RWPE2 (cell line): ENCODE measurements around the gene ZSCAN10.

Experiments used
- ATAC-seq: fragments of 200-7000 bp; cut with Tn5 transposase; 3 replicates; pipeline ENCODE4 v1.9.1; 2021; ENCODE audit warnings: low read depth
- DNase-seq: peaks from one replicate; pipeline ENCODE4 v3.0.0-alpha.2; 2020; ENCODE audit warnings: low spot score
- H3K27ac ChIP-seq: fragments of 450-650 bp; 2 replicates; pipeline ENCODE4 v1.5.1; 2017; ENCODE audit warnings: mild to moderate bottlenecking; ENCODE audit not compliant: poor library complexity, severe bottlenecking
- H3K27me3 ChIP-seq: fragments of 250-450 bp; sonication (Bioruptor Pico); 2 replicates; pipeline ENCODE4 v1.5.1; 2021; ENCODE audit warnings: mild to moderate bottlenecking, moderate library complexity; ENCODE audit not compliant: insufficient read depth, poor library complexity, severe bottlenecking
- H3K36me3 ChIP-seq: fragments of 250-450 bp; sonication (Bioruptor Pico); 2 replicates; pipeline ENCODE4 v1.5.1; 2020; ENCODE audit warnings: low read depth, mild to moderate bottlenecking, moderate library complexity
- H3K4me1 ChIP-seq: fragments of 250-450 bp; sonication (Bioruptor Pico); 2 replicates; pipeline ENCODE4 v1.5.1; 2021; ENCODE audit warnings: mild to moderate bottlenecking, moderate library complexity; ENCODE audit not compliant: insufficient read depth, poor library complexity, severe bottlenecking
- H3K4me3 ChIP-seq: fragments of 250-450 bp; sonication (Bioruptor Pico); 2 replicates; pipeline ENCODE4 v1.5.1; 2021; ENCODE audit warnings: mild to moderate bottlenecking, moderate library complexity; ENCODE audit not compliant: severe bottlenecking
- H3K9me3 ChIP-seq: fragments of 250-450 bp; sonication (Bioruptor Pico); 2 replicates; pipeline ENCODE4 v1.5.1; 2021; ENCODE audit warnings: mild to moderate bottlenecking, moderate library complexity; ENCODE audit not compliant: severe bottlenecking
- TF ChIP-seq, protein P1 (sequence below): fragments of 450-650 bp; IDR thresholded peaks from one replicate; pipeline ENCODE4 v1.5.1; 2017; ENCODE audit warnings: mild to moderate bottlenecking, moderate library complexity; ENCODE audit not compliant: poor library complexity, severe bottlenecking

Gene ZSCAN10

DNA sequence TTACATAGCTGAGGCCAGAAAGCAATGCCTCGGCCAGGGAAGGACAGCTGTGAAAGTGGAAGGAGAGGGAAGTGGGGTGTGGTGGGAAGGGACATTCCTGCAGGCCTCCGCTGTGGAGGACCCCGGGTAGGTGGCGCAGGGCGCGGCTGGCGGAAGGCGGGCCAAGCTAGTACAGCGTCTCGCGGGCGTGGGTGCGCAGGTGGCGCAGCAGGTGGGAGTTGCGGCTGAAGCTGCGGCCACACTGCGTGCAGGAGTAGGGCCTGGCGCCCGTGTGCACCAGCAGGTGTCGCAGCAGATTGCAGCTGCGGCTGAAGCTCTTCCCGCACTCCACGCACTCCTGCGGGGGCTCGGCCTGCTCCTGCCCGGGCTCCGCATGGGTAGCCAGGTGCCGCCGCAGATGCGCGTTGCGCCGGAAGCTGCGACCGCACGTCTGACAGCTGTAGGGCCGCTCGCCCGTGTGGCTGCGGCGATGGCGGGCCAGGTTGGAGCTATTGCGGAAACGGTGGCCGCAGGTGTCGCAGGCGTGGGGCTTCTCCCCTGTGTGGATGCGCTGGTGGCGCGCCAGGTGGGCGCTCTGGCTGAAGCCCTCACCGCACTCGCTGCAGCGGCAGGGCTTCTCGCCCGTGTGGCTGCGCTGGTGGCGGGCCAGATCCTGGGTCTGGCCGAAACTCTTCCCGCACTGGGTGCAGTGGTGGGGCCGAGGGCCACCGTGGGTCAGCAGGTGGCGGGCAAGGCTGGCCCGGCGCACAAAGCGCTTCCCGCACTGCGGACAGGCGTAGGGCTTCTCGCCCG, 10.0 kb downstream of the ZSCAN10 start:
- no peak overlapping the region for H3K4me3 ChIP-seq
- no peaks in the 10 kb centered on the region for H3K36me3 ChIP-seq
- H3K27me3 ChIP-seq, result no peaks in the 10 kb centered on the region
- no peaks in the 10 kb centered on the region for H3K9me3 ChIP-seq
- H3K4me1 ChIP-seq, result no peaks in the 10 kb centered on the region
- DNase-seq, result no peak
- ATAC-seq, result no peak
- TF ChIP-seq, protein P1, sequence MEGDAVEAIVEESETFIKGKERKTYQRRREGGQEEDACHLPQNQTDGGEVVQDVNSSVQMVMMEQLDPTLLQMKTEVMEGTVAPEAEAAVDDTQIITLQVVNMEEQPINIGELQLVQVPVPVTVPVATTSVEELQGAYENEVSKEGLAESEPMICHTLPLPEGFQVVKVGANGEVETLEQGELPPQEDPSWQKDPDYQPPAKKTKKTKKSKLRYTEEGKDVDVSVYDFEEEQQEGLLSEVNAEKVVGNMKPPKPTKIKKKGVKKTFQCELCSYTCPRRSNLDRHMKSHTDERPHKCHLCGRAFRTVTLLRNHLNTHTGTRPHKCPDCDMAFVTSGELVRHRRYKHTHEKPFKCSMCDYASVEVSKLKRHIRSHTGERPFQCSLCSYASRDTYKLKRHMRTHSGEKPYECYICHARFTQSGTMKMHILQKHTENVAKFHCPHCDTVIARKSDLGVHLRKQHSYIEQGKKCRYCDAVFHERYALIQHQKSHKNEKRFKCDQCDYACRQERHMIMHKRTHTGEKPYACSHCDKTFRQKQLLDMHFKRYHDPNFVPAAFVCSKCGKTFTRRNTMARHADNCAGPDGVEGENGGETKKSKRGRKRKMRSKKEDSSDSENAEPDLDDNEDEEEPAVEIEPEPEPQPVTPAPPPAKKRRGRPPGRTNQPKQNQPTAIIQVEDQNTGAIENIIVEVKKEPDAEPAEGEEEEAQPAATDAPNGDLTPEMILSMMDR, result no peak
- no peak overlapping the region for H3K27ac ChIP-seq

DNA sequence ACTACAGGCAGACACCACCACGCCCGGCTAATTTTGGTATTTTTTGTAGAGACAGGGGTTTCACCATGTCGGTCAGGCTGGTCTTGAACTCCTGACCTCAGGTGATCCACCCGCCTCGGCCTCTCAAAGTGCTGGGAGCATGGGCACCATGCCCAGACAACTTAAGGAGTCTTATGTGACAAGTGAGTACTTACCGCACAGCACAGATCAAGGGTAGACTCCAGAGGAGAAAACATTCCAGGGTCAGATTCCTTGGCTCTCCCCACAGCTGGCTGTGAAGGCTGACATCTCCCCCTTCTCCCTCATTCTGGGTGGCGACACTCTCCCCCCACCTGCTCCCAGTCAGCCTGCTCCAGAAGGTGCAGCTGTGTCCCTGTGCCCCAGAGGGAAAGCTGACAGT, 10.6 kb downstream of the ZSCAN10 start:
- ATAC-seq (no peak), DNase-seq (no peak)
- no peaks in the 10 kb centered on the region for H3K9me3 ChIP-seq
- H3K4me1 ChIP-seq, result no peaks in the 10 kb centered on the region
- H3K27ac ChIP-seq, result no peak overlapping the region
- H3K4me3 ChIP-seq, result no peak overlapping the region
- H3K36me3 ChIP-seq, result no peaks in the 10 kb centered on the region
- H3K27me3 ChIP-seq, result no peaks in the 10 kb centered on the region
- TF ChIP-seq, protein P1, result no peak

DNA sequence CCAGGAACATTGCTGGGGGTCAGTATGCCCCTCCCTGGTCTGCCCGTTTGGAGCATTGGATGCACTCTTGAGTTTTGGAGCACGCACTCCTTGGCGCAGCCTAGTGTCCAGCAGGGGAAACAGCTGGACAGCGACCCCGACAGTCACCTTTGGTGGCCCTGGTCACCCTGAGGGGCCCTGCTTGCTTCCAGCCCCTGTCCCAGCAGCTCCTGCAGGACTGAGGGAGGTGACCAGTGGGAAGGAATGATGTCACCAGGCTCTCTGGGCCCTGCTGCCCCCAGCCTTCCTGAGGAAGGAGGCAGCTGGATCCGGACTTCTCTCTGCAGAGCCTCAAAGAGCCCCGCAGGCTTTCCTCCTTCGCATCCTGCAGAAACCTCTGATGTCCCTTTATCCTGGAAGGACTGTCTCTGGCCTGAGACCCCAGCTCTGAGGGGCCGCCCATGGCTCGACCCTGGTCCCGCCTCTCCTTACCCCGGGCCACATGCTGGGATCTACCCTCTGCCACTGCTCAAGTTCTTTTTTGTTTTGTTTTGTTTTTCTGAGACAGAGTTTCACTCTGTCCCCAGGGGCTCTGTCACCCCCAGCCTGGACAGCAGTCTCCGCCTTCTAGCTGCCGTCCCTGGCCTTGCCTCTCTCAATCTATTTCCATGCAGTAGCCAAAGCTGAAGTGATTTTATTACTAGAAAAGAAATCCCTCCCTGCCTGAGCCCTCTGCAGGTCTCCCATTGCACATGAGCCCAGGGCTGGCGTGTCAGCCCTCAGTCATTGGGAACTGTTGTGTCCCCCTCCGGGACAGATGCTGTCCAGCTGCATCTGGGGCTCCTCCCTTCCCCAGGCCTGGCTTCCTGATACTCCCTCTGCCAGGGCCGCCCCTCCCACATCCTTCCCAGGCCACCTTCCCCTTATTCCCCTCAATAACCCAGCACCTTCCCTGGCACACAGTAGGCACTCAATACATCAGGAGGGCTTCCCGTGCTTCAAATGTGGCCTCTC, 11.6 kb downstream of the ZSCAN10 start:
- Histone ChIP-seq H3K4me3 (no peak overlapping the region), H3K4me1 (no peaks in the 10 kb centered on the region), H3K27ac (no peak overlapping the region), H3K9me3 (no peaks in the 10 kb centered on the region), H3K27me3 (no peaks in the 10 kb centered on the region), H3K36me3 (no peaks in the 10 kb centered on the region)
- TF ChIP-seq, protein P1, result no peak
- ATAC-seq, result no peak
- no peak for DNase-seq

DNA sequence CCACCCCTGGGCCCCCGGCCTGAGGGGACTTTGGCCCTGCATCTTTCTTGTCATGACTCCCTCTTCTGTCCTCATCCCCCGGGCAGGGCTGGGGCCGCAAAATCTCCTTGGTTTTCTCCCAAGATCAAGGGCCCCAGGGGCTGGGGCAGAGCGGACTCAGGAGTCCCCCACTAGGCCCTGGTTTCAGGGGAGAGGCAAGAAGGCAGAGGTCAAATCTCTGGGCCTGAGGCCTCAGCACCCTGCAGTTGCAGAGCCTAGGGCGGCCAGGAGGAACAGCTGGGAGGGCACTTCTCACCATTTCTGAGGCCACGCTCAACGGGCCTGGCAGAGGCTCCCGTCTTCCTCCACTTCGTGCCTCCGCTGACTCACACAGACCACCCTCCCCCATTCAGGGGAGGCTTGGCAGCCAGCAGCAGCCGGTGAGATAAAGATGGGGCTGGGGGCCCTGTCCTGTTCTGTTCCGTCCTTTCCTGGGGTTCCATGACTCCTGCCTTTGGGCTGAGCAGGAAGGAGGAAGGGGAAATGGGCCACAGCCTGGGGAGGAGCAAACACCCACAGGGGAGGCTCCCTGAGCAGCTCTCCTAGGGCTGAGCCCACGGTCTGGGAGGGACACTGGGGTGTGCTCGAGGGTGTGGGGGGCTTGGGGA, 12.4 kb downstream of the ZSCAN10 start:
- H3K27me3 ChIP-seq, result no peaks in the 10 kb centered on the region
- no peak; the same call in 2 of the 3 replicates for ATAC-seq
- TF ChIP-seq, protein P1, result no peak
- H3K9me3 ChIP-seq, result no peaks in the 10 kb centered on the region
- peak; percentile 35 for DNase-seq
- no peaks in the 10 kb centered on the region for H3K4me1 ChIP-seq
- no peak overlapping the region for H3K4me3 ChIP-seq
- H3K27ac ChIP-seq, result no peak overlapping the region
- no peaks in the 10 kb centered on the region for H3K36me3 ChIP-seq
